Activated T-helper 1 cell treated with anti-CD3 and anti-CD28 coated beads, Interleukin-12 subunit alpha, Interleukin-12 subunit beta, Interleukin-2, Interleukin-4 antibody, amounts not matched to agents 30 ng/mL and 10 ng/mL and 1 ng/mL, durations not matched to agents 14 hours and 24 hours and 36 hours (primary cell): ENCODE data around the gene FGF8. TPM values are rescaled to one million over a fixed set of nuclear protein-coding genes. Genes with fewer than 3 reads are reported as not detected.
"Not testable (repeated sequence)": the region's sequence is repeated elsewhere in the genome, so short reads cannot be mapped to it uniquely, and the experiment has no call there.

Experiments
- DNase-seq: peaks from one replicate; pipeline ENCODE4 v3.0.0; 2021; ENCODE audit warnings: low spot score
- H3K27ac Mint-ChIP-seq: one replicate; pipeline ENCODE4 v1.8.0; 2021; ENCODE audit warnings: mild to moderate bottlenecking, mixed read lengths
- H3K27me3 Mint-ChIP-seq: one replicate; pipeline ENCODE4 v1.8.0; 2022; ENCODE audit warnings: mild to moderate bottlenecking, moderate library complexity, mixed read lengths; ENCODE audit not compliant: insufficient read depth
- H3K36me3 Mint-ChIP-seq: one replicate; pipeline ENCODE4 v1.8.0; 2021; ENCODE audit warnings: low read depth, mixed read lengths
- H3K4me1 Mint-ChIP-seq: one replicate; pipeline ENCODE4 v1.8.0; 2021; ENCODE audit warnings: low read depth, mixed read lengths
- H3K4me3 Mint-ChIP-seq: one replicate; pipeline ENCODE4 v1.8.0; 2021; ENCODE audit warnings: mild to moderate bottlenecking, moderate library complexity, mixed read lengths
- H3K9me3 Mint-ChIP-seq: one replicate; pipeline ENCODE4 v1.8.0; 2021; ENCODE audit warnings: mixed read lengths
- intact Hi-C: fragments of 100-400 bp; cut with micrococcal nuclease; formaldehyde crosslinking; loops from one replicate; pipeline ENCODE4 v1.15.1; 2024
- total RNA-seq: library from RNA; stranded (reverse); gene quantifications from 2 replicates; pipeline ENCODE4 v1.2.3, GENCODE V29; 2022

Gene FGF8
- total RNA-seq, 1 donor from 2014 or later, result not detected

DNA sequence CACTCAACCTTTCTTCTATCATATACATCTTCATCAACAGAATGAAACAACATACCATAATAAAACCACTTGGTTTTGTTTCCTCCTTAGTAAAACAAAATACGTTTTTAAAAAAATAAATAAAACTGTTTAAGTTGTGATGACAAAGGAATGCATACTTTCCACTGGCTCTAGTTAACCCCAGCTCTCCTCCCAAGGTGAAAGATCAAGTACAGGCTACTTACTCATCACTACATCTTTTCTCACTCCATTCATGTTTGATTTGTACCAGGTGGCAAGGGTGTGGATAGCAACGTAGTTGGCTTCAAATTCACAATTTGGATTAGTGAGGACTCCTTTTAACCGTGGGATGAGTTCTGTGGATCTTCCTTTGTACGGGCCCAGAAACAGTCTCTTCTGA, 27.6 kb upstream of the FGF8 start:
- H3K27ac Mint-ChIP-seq, result no peak overlapping the region
- no peak overlapping the region for H3K4me3 Mint-ChIP-seq
- no peaks in the 10 kb centered on the region for H3K27me3 Mint-ChIP-seq
- peaks cover 23% of the 10 kb centered on the region for H3K4me1 Mint-ChIP-seq
- peaks cover 46% of the 10 kb centered on the region for H3K36me3 Mint-ChIP-seq
- intact Hi-C loops, result no loop called here
- no peaks in the 10 kb centered on the region for H3K9me3 Mint-ChIP-seq
- no peak for DNase-seq

DNA sequence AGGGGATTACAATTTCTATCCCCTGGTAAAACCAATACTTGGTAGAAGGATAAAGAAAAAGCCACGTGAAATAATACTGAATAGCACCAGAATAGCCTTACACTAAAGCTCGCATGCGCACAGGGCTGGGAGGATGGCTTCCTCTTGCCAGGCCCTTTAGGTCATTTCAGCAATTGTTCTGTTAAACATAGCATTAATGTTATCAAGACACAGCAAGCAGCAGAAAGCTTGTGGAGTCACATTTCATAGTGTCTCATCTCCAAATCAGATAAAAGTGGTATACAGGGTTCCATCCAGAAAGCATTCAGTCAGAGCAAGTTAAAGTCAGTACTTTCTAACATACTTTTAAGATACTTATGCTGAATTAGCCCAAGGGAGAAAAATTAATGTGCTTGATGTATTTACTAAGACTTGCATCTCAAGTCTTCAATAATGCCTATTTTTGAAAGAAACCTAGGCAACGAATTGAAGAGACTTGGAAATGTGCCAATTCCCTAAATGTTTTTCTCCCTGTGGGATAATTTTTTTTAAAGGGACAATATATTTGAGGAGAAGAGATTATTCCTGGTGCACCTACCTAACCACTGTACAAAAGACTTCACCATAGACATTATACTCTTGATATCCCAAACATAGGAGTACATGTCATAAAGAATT, 21.6 kb upstream of the FGF8 start:
- no peak overlapping the region for H3K27ac Mint-ChIP-seq

GRCh38 chr10:101793526-101793925, 17.6 kb upstream of the FGF8 start:
- H3K36me3 Mint-ChIP-seq, result peaks cover 45% of the 10 kb centered on the region

More for the DNA sequence above, 21.6 kb upstream of the FGF8 start:
- H3K27me3 Mint-ChIP-seq, result no peaks in the 10 kb centered on the region
- peaks cover 58% of the 10 kb centered on the region for H3K36me3 Mint-ChIP-seq
- no peak overlapping the region for H3K4me3 Mint-ChIP-seq
- DNase-seq, result no peak
- intact Hi-C loops, result loop anchor here (2.0 kb wide), 1 partner anchor 13 kb away; no protein-coding TSS in a partner anchor
- no peaks in the 10 kb centered on the region for H3K9me3 Mint-ChIP-seq
- peaks cover 12% of the 10 kb centered on the region for H3K4me1 Mint-ChIP-seq

DNA sequence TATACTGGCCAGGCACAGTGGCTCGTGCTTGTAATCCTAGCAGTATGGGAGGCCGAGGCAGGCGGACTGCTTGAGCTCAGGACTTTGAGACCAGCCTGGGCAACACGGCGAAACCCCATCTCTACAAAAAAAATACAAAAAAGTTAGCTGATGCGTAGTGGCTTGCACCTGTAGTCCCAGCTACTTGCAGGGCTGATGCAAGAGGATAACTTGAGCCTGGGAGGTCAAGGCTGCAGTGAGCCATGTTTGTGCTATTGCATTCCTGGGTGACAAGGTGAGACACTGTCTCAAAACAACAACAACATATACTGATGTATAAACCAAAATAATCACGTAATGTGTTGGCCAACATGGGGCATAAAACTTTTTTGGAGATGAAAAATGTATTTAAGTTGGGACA, 13.8 kb upstream of the FGF8 start:
- no peak overlapping the region for H3K4me3 Mint-ChIP-seq
- H3K36me3 Mint-ChIP-seq, result peaks cover 34% of the 10 kb centered on the region
- H3K9me3 Mint-ChIP-seq, result no peaks in the 10 kb centered on the region
- intact Hi-C loops, result loop anchor here (10.0 kb wide), 1 partner anchor 725 kb away; the partner anchor contains the start of gene KAZALD1
- H3K27ac Mint-ChIP-seq, result peak overlapping the region; percentile 12
- no peak for DNase-seq
- no peaks in the 10 kb centered on the region for H3K27me3 Mint-ChIP-seq
- H3K4me1 Mint-ChIP-seq, result peaks cover 7% of the 10 kb centered on the region

More at GRCh38 chr10:101793526-101793925, 17.6 kb upstream of the FGF8 start:
- H3K27me3 Mint-ChIP-seq, result no peaks in the 10 kb centered on the region
- no peak overlapping the region for H3K4me3 Mint-ChIP-seq
- H3K27ac Mint-ChIP-seq, result no peak overlapping the region
- DNase-seq, result no peak
- no peaks in the 10 kb centered on the region for H3K4me1 Mint-ChIP-seq
- no peaks in the 10 kb centered on the region for H3K9me3 Mint-ChIP-seq
- intact Hi-C loops, result no loop called here

DNA sequence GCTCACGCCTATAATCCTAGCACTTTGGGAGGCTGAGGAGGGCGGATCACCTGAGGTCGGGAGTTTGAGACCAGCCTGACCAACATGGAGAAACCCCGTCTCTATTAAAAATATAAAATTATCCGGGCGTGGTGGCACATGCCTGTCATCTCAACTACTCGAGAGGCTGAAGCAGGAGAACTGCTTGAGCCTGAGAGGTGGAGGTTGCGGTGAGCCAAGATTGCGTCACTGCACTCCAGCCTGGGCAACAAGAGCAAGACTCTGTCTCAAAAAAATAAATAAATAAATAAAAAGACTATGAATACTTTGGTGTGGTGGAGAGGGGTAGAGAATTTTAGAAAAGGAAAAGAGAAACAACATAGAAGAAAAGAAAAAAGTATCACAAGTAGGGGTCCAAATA, 13.3 kb upstream of the FGF8 start:
- H3K27ac Mint-ChIP-seq, result peak overlapping the region; percentile 12
- intact Hi-C loops, result loop anchor here (10.0 kb wide), 1 partner anchor 724 kb away; the partner anchor contains the start of gene KAZALD1
- not testable (repeated sequence) for H3K9me3 Mint-ChIP-seq

GRCh38 chr10:101785801-101786200, 9.9 kb upstream of the FGF8 start:
- Mint-ChIP-seq H3K9me3 (no peaks in the 10 kb centered on the region), H3K4me1 (peaks cover 41% of the 10 kb centered on the region), H3K27ac (no peak overlapping the region), H3K27me3 (no peaks in the 10 kb centered on the region), H3K4me3 (no peak overlapping the region), H3K36me3 (peaks cover 32% of the 10 kb centered on the region)
- intact Hi-C loops, result loop anchor here (2.0 to 10.0 kb wide), 2 partner anchors 279 to 721 kb away; partner anchors contain the start of genes HPS6 and KAZALD1
- DNase-seq, result no peak

More for the DNA sequence above, 13.3 kb upstream of the FGF8 start:
- H3K27me3 Mint-ChIP-seq, DNase-seq, H3K4me3 Mint-ChIP-seq: not testable (repeated sequence)
- H3K4me1 Mint-ChIP-seq, result peaks cover 11% of the 10 kb centered on the region
- H3K36me3 Mint-ChIP-seq, result peaks cover 32% of the 10 kb centered on the region

DNA sequence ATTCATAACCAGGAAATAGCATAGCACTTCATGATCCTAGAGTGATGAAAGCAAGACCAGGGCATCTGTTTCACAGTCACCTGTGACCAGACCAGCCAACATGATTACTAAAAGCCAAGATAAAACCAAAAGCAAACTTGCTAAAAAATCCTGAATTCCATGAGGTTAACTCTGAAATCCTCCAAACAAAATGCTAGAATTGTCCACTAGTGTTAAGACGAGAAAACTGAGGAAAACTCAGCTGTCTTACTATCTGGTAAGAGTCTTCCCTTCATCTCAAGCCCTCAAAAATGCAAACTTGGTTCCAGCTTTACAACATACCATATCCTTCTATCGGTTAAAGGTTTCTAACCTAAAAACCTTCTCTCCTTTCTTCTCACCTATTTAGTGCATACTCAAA, 8.6 kb upstream of the FGF8 start:
- H3K36me3 Mint-ChIP-seq, result peaks cover 31% of the 10 kb centered on the region
- peaks cover 50% of the 10 kb centered on the region for H3K4me1 Mint-ChIP-seq
- no peaks in the 10 kb centered on the region for H3K27me3 Mint-ChIP-seq
- peak overlapping the region; percentile 100 for H3K4me3 Mint-ChIP-seq
- peak overlapping the region; percentile 99 for H3K27ac Mint-ChIP-seq
- intact Hi-C loops, result loop anchor here (2.0 to 10.0 kb wide), 4 partner anchors 280 to 787 kb away; partner anchors contain the start of genes BTRC, HPS6, KAZALD1 and LZTS2
- no peak for DNase-seq
- no peaks in the 10 kb centered on the region for H3K9me3 Mint-ChIP-seq

- Mint-ChIP-seq H3K27ac (peak overlapping the region; percentile 99), H3K36me3 (peaks cover 32% of the 10 kb centered on the region), H3K9me3 (no peaks in the 10 kb centered on the region), H3K27me3 (peaks cover 4% of the 10 kb centered on the region), H3K4me1 (peaks cover 57% of the 10 kb centered on the region), H3K4me3 (peak overlapping the region; percentile 100)
- intact Hi-C loops, result loop anchor here (1.0 to 10.0 kb wide), 7 partner anchors 35 to 786 kb away; partner anchors contain the start of genes BTRC, DPCD, HPS6 and KAZALD1
- no peak for DNase-seq
Observed at GRCh38 chr10:101783736-101784118, 7.8 kb upstream of the FGF8 start.

GRCh38 chr10:101782811-101783735, 7.2 kb upstream of the FGF8 start, which contains the start of gene NPM3:
Gene NPM3 (minus strand): TSS chr10:101783446. CDS start chr10:101783390, 56 bp downstream.
- Mint-ChIP-seq H3K27ac (peak within 1 kb of the TSS; percentile 99), H3K27me3 (peaks cover 5% of the 10 kb centered on the region), H3K4me3 (peak within 1 kb of the TSS; percentile 100), H3K4me1 (peaks cover 59% of the 10 kb centered on the region), H3K9me3 (no peaks in the 10 kb centered on the region), H3K36me3 (peaks cover 33% of the 10 kb centered on the region)
- DNase-seq, result peak; percentile 78
- intact Hi-C loops, result loop anchor here (1.0 to 10.0 kb wide), 6 partner anchors 35 to 786 kb away; partner anchors contain the start of genes BTRC, DPCD, KAZALD1 and LZTS2

DNA sequence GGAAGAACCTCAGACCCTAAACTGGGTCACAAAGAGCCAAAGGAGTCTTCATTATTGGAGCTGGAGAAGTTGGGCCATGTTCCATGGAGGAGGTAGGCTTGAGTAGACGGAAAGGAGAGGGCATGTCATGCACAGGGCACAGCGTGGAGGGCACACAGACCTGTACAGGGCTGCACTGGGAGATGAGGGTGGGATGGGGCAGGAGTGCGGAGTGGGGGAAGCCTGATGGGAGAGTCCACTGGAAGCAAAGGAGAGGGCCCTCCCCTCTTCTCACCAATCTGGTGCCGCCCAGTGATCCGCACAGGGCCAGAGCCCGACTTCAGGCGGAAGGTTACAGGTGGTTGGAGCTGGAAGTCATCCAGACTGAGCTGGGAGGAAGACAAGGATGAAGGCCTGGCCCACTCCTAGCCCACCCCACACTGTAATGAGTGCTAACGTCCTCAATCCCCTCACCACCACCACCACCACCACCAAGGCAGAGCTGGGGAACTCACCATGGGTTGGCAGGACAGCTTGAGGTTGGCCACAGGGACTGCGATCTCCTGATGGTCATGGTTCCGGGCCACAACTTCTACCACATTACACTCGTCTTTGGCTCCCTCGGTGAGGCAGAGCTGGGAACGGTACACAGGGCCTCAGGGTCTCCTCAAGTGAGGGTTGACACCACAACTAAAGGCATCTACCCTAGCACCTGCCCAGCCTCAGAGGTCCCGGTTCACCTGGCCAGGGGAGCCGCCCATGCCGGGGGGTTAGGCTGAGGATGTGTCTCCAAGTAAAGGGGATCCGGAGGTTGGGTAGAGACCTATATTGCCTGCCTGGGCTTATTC, 6.3 kb upstream of the FGF8 start:
- peak overlapping the region; percentile 100 for H3K4me3 Mint-ChIP-seq
- H3K4me1 Mint-ChIP-seq, result peaks cover 63% of the 10 kb centered on the region
- intact Hi-C loops, result loop anchor here (1.0 to 10.0 kb wide), 7 partner anchors 79 to 785 kb away; partner anchors contain the start of genes BTRC, FBXW4, KAZALD1 and LZTS2
- peak overlapping the region; percentile 67 for H3K27ac Mint-ChIP-seq
- DNase-seq, result no peak
- no peaks in the 10 kb centered on the region for H3K9me3 Mint-ChIP-seq
- H3K27me3 Mint-ChIP-seq, result peaks cover 14% of the 10 kb centered on the region
- H3K36me3 Mint-ChIP-seq, result peaks cover 35% of the 10 kb centered on the region

GRCh38 chr10:101781655-101781983, 5.7 kb upstream of the FGF8 start:
- Mint-ChIP-seq H3K4me1 (peaks cover 63% of the 10 kb centered on the region), H3K36me3 (peaks cover 36% of the 10 kb centered on the region)

More at GRCh38 chr10:101781655-101781983, 5.7 kb upstream of the FGF8 start:
- Mint-ChIP-seq H3K9me3 (no peaks in the 10 kb centered on the region), H3K27me3 (peaks cover 20% of the 10 kb centered on the region), H3K27ac (peak overlapping the region; percentile 67), H3K4me3 (peak overlapping the region; percentile 100)
- intact Hi-C loops, result loop anchor here (1.0 to 10.0 kb wide), 7 partner anchors 79 to 784 kb away; partner anchors contain the start of genes BTRC, FBXW4, KAZALD1 and LZTS2
- DNase-seq, result no peak
